HFFc6 (cell line): ENCODE results near the gene PCDHGA1. TPM values are rescaled to one million over a fixed set of nuclear protein-coding genes. Genes with fewer than 3 reads are reported as not detected.
"Not testable (repeated sequence)": the region's sequence is repeated elsewhere in the genome, so short reads cannot be mapped to it uniquely, and the experiment has no call there.

Experiments
- DNase-seq: peaks from one replicate; pipeline ENCODE4 v3.0.0-alpha.2; 2018
- H3K27ac Mint-ChIP-seq: 2 replicates; pipeline ENCODE4 v1.8.0; 2020; ENCODE audit warnings: mild to moderate bottlenecking, mixed read lengths
- H3K27me3 Mint-ChIP-seq: 2 replicates; pipeline ENCODE4 v1.8.0; 2021; ENCODE audit warnings: mild to moderate bottlenecking, moderate library complexity, mixed read lengths; ENCODE audit not compliant: insufficient read depth
- H3K36me3 Mint-ChIP-seq: 2 replicates; pipeline ENCODE4 v1.8.0; 2021; ENCODE audit warnings: low read depth, mixed read lengths
- H3K4me1 Mint-ChIP-seq: 2 replicates; pipeline ENCODE4 v1.8.0; 2020; ENCODE audit warnings: low read depth, mixed read lengths
- H3K4me3 Mint-ChIP-seq: 2 replicates; pipeline ENCODE4 v1.8.0; 2020; ENCODE audit warnings: mild to moderate bottlenecking, moderate library complexity, mixed read lengths
- H3K9me3 Mint-ChIP-seq: 2 replicates; pipeline ENCODE4 v1.8.0; 2020; ENCODE audit warnings: mild to moderate bottlenecking, mixed read lengths
- total RNA-seq, 6 experiments: library from RNA; stranded (reverse); fragmentation: NEBNext Ultra II Directional; extraction: Animal tissue kit (Norgen Biotek cat#: 25700); gene quantifications; 2 replicates in 1 of 6; 3 replicates in 5 of 6; pipeline ENCODE4 v1.2.3, GENCODE V29; 2021
- TF ChIP-seq, protein P1 (sequence below): fragments of 200-600 bp; sonication (generic); IDR thresholded peaks from 2 replicates; pipeline ENCODE4 v1.5.0; 2021; ENCODE audit warnings: antibody characterized with exemption, mild to moderate bottlenecking

The PCDHGA1 gene
- total RNA-seq, 6 experiments from 2014 or later: 0.91 to 1.6 (median 1.2) TPM

- Mint-ChIP-seq H3K9me3 (peaks cover 67% of the 10 kb centered on the region), H3K27me3 (no peaks in the 10 kb centered on the region; the same call in 1 of the 2 replicates), H3K36me3 (peaks cover 48% of the 10 kb centered on the region), H3K4me3 (no peak within 1 kb of the TSS), H3K4me1 (peaks cover 14% of the 10 kb centered on the region), H3K27ac (no peak within 1 kb of the TSS)
- TF ChIP-seq, protein P1, sequence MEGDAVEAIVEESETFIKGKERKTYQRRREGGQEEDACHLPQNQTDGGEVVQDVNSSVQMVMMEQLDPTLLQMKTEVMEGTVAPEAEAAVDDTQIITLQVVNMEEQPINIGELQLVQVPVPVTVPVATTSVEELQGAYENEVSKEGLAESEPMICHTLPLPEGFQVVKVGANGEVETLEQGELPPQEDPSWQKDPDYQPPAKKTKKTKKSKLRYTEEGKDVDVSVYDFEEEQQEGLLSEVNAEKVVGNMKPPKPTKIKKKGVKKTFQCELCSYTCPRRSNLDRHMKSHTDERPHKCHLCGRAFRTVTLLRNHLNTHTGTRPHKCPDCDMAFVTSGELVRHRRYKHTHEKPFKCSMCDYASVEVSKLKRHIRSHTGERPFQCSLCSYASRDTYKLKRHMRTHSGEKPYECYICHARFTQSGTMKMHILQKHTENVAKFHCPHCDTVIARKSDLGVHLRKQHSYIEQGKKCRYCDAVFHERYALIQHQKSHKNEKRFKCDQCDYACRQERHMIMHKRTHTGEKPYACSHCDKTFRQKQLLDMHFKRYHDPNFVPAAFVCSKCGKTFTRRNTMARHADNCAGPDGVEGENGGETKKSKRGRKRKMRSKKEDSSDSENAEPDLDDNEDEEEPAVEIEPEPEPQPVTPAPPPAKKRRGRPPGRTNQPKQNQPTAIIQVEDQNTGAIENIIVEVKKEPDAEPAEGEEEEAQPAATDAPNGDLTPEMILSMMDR: peak; percentile 57
- DNase-seq: no peak
Measured at GRCh38 chr5:141392429-141393198, 62.3 kb downstream of the PCDHGA1 start, which contains the start of gene PCDHGA8. TSS of gene PCDHGA8 (plus strand) at chr5:141392633. CDS start at chr5:141392814, 181 bp downstream.

- Mint-ChIP-seq H3K4me3 (no peak overlapping the region), H3K4me1 (peaks cover 13% of the 10 kb centered on the region), H3K27me3 (no peaks in the 10 kb centered on the region; the same call in 1 of the 2 replicates), H3K36me3 (peaks cover 46% of the 10 kb centered on the region), H3K27ac (no peak overlapping the region), H3K9me3 (peaks cover 65% of the 10 kb centered on the region)
- DNase-seq: no peak
- TF ChIP-seq, protein P1: no peak
Measured at GRCh38 chr5:141393267-141393666, 63.0 kb downstream of the PCDHGA1 start.

DNA sequence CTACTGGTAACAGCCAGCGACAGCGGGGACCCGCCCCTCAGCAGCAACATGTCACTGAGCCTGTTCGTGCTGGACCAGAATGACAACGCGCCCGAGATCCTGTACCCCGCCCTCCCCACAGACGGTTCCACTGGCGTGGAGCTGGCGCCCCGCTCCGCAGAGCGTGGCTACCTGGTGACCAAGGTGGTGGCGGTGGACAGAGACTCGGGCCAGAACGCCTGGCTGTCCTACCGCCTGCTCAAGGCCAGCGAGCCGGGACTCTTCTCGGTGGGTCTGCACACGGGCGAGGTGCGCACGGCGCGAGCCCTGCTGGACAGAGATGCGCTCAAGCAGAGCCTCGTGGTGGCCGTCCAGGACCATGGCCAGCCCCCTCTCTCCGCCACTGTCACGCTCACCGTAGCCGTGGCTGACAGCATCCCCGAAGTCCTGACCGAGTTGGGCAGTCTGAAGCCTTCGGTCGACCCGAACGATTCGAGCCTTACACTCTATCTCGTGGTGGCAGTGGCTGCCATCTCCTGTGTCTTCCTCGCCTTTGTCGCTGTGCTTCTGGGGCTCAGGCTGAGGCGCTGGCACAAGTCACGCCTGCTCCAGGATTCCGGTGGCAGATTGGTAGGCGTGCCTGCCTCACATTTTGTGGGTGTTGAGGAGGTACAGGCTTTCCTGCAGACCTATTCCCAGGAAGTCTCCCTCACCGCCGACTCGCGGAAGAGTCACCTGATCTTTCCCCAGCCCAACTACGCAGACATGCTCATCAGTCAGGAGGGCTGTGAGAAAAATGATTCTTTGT lies 64.3 kb downstream of the PCDHGA1 start:
- H3K27me3 Mint-ChIP-seq, H3K27ac Mint-ChIP-seq, H3K4me3 Mint-ChIP-seq, DNase-seq, H3K4me1 Mint-ChIP-seq: not testable (repeated sequence)
- peaks cover 47% of the 10 kb centered on the region for H3K36me3 Mint-ChIP-seq
- H3K9me3 Mint-ChIP-seq: peaks cover 65% of the 10 kb centered on the region

GRCh38 chr5:141397756-141398551 lies 67.6 kb downstream of the PCDHGA1 start, which contains the start of gene PCDHGB5:
TSS of gene PCDHGB5 (plus strand) at chr5:141397947. CDS start at chr5:141398128, 181 bp downstream.
- peak within 1 kb of the TSS; percentile 66 for H3K4me3 Mint-ChIP-seq
- DNase-seq: peak; percentile 37
- H3K36me3 Mint-ChIP-seq: peaks cover 53% of the 10 kb centered on the region
- TF ChIP-seq, protein P1: peak; percentile 67
- peak within 1 kb of the TSS; percentile 60; the same call in 1 of the 2 replicates for H3K27ac Mint-ChIP-seq
- H3K9me3 Mint-ChIP-seq: peaks cover 63% of the 10 kb centered on the region
- not testable (repeated sequence) for H3K4me1 Mint-ChIP-seq, H3K27me3 Mint-ChIP-seq

GRCh38 chr5:141398608-141399007 lies 68.3 kb downstream of the PCDHGA1 start:
- TF ChIP-seq, protein P1: no peak
- Mint-ChIP-seq H3K4me3 (no peak overlapping the region), H3K27me3 (peaks cover 3% of the 10 kb centered on the region), H3K9me3 (peaks cover 65% of the 10 kb centered on the region), H3K27ac (no peak overlapping the region), H3K4me1 (peaks cover 8% of the 10 kb centered on the region), H3K36me3 (peaks cover 55% of the 10 kb centered on the region)
- DNase-seq: no peak
